ENCODE results near the gene RNF217.

GRCh38 chr6:125020385-125020784 is 58.1 kb downstream of the RNF217 start:
- TF ChIP-seq CTCF (IDR thresholded peaks at IDR 0.05), result no peak
- no peak for TF ChIP-seq EP300 (IDR thresholded peaks at IDR 0.05)
- TF ChIP-seq POLR2AphosphoS5 (IDR thresholded peaks at IDR 0.05), result no peak
